ENCODE results near the gene GATA6. TPM values are rescaled to one million over a fixed set of nuclear protein-coding genes. Genes with fewer than 3 reads are reported as not detected.

Gene GATA6
- total RNA-seq, 2 donors from 2014 or later = 52.7 to 61.3 TPM

DNA sequence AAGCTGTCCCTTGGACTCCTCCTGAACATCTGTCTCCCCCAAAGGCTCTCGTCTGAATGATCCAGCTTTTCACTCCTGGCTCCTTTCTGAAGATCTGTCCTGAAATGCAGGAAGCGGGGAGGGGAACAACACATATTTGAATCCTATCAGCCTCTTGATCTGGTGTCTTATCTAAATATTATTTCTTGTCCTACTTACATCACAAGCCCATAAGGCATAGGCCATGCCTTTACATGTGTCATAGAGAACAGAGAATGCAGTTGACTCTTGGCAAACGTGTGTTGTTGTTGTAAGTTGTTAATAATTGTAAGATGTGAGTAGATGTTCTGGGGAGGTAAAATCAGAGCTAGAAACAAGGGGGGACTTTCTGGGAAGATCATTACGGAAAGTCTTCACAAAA, 57.4 kb downstream of the GATA6 start:
- H3K9ac ChIP-seq (ENCODE audit: low read depth in 2 of 2, low read length in 2 of 2) = no peak overlapping the region
- H3K9me3 ChIP-seq = no peaks in the 10 kb centered on the region
- no peaks in the 10 kb centered on the region for H3K4me1 ChIP-seq
- TF ChIP-seq, protein P1, sequence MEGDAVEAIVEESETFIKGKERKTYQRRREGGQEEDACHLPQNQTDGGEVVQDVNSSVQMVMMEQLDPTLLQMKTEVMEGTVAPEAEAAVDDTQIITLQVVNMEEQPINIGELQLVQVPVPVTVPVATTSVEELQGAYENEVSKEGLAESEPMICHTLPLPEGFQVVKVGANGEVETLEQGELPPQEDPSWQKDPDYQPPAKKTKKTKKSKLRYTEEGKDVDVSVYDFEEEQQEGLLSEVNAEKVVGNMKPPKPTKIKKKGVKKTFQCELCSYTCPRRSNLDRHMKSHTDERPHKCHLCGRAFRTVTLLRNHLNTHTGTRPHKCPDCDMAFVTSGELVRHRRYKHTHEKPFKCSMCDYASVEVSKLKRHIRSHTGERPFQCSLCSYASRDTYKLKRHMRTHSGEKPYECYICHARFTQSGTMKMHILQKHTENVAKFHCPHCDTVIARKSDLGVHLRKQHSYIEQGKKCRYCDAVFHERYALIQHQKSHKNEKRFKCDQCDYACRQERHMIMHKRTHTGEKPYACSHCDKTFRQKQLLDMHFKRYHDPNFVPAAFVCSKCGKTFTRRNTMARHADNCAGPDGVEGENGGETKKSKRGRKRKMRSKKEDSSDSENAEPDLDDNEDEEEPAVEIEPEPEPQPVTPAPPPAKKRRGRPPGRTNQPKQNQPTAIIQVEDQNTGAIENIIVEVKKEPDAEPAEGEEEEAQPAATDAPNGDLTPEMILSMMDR (IDR thresholded peaks at IDR 0.05) = no peak
- H3K27ac ChIP-seq = no peak overlapping the region
- no peaks in the 10 kb centered on the region for H3K27me3 ChIP-seq
- no peak for DNase-seq
- H3K36me3 ChIP-seq = no peaks in the 10 kb centered on the region
- no peak overlapping the region for H3K4me3 ChIP-seq
- intact Hi-C loops (cut with DNase I) = no loop called here

DNA sequence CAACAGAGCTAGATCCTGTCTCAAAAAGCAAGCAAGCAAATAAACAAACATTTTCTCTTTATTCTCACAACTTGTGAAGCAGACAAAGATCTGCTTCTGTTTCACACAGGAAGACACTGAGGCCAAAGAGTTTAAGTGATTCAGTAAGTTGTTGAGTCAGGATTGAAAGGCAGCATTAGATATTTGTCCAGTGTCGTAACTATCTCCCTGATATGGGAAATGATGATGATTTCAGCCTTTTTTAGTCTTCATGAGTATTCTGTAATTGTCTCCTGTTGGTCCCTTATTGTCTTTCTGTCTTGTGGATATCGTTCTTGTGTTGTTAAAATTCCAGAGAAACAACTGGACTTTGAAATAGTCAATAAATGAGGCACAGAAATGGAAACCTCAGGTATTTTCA, 59.6 kb downstream of the GATA6 start:
- H3K9ac ChIP-seq (ENCODE audit: low read depth in 2 of 2, low read length in 2 of 2) = no peak overlapping the region
- no peak for DNase-seq
- intact Hi-C loops (cut with DNase I) = no loop called here

DNA sequence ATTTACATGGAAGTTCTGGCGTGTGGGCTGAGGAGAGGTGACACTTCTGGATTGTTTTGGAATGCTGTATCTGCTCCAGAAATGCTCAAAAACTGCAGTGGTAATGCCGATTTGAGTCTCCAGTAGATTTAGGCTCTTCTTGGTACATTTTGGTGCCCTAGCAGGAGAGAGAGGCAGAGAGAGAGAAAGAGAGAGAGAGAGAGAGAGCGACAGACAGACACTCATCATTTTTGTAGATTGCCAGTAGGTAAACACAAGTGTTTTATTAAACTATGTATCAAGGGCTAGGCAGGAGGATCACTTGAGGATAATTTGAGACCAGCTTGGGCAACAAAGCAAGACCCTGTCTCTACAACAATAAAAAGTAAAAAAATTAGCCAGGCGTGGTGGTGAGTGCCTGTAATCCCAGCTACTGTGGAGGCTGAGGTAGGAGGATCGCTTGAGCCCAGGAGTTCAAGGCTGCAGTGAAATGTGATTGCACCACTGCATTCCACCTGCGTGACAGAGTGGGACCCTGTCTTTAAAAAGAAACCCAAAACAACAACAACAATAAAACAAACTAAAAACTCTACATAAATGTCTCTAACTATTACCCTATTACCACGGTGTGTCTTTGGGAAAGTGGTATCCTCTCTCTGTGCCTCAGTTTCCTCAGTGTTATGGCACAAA, 60.2 kb downstream of the GATA6 start:
- intact Hi-C loops (cut with DNase I) = no loop called here
- DNase-seq = no peak

More for the DNA sequence above, 59.6 kb downstream of the GATA6 start:
- no peak overlapping the region for H3K27ac ChIP-seq
- TF ChIP-seq, protein P1 (IDR thresholded peaks at IDR 0.05) = no peak
- H3K9me3 ChIP-seq = no peaks in the 10 kb centered on the region
- no peaks in the 10 kb centered on the region for H3K36me3 ChIP-seq
- no peak overlapping the region for H3K4me3 ChIP-seq
- no peaks in the 10 kb centered on the region for H3K4me1 ChIP-seq
- H3K27me3 ChIP-seq = no peaks in the 10 kb centered on the region

DNA sequence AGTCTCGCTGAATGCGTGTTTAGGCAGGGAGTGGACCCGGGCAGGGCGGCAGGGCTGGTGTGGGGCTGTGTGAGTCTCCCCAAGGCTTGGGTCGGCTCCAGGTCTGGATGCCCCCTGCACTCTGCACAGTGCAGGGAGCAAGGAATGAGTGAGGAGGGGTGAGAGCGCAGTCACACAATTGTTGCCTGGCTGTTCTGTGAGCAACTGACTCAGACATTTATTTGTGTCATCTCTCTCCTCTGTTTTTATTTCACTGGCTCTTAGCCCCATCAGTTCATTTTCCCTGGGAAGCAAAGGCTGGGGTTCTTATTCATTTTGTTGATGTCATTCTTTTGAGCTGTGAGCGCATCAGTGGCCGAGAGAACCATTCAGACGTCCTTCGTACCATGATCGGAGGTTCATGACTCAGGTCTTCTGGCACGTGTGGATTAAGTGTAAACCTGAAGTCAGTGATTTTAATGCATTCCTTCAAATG, 61.1 kb downstream of the GATA6 start:
- Histone ChIP-seq H3K27ac (no peak overlapping the region), H3K9me3 (no peaks in the 10 kb centered on the region), H3K9ac (ENCODE audit: low read depth in 2 of 2, low read length in 2 of 2) (no peak overlapping the region), H3K36me3 (no peaks in the 10 kb centered on the region), H3K4me1 (no peaks in the 10 kb centered on the region), H3K4me3 (no peak overlapping the region), H3K27me3 (no peaks in the 10 kb centered on the region)
- TF ChIP-seq, protein P1 (IDR thresholded peaks at IDR 0.05) = no peak
- DNase-seq = no peak
- intact Hi-C loops (cut with DNase I) = no loop called here

More for the DNA sequence above, 60.2 kb downstream of the GATA6 start:
- Histone ChIP-seq H3K9me3 (no peaks in the 10 kb centered on the region), H3K4me1 (no peaks in the 10 kb centered on the region), H3K9ac (ENCODE audit: low read depth in 2 of 2, low read length in 2 of 2) (no peak overlapping the region), H3K27me3 (no peaks in the 10 kb centered on the region), H3K4me3 (no peak overlapping the region), H3K36me3 (no peaks in the 10 kb centered on the region), H3K27ac (no peak overlapping the region)
- TF ChIP-seq, protein P1 (IDR thresholded peaks at IDR 0.05) = no peak

DNA sequence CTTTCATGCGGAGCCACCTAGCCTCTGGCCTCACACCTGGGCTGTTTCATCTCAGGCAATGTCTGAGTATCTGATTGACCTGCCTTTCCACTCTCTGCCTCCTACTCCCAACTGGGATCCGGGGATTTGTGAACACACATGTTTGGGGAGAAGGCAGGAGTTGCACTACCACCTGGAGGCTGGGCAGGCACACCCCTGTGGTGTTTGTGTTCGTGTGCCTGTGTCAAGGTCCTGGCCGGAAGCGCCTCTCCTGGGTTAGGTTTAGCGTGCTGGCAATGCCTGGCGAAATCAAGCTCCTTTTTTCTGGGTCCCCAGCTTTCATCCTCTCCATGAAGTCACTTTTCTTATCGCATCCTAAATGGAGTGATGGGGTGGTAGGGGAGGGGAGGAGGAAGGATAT, 63.9 kb downstream of the GATA6 start:
- no peaks in the 10 kb centered on the region for H3K36me3 ChIP-seq
- H3K27me3 ChIP-seq = no peaks in the 10 kb centered on the region
- peak; percentile 74 for DNase-seq
- H3K4me1 ChIP-seq = no peaks in the 10 kb centered on the region
- no peak overlapping the region for H3K4me3 ChIP-seq
- H3K9me3 ChIP-seq = no peaks in the 10 kb centered on the region
- TF ChIP-seq, protein P1 (IDR thresholded peaks at IDR 0.05) = no peak
- intact Hi-C loops (cut with DNase I) = no loop called here
- peak overlapping the region; percentile 7 for H3K27ac ChIP-seq
- H3K9ac ChIP-seq (ENCODE audit: low read depth in 2 of 2, low read length in 2 of 2) = peak overlapping the region in 1 of 2 donors; percentile 2

Measured in colonic mucosa (tissue), 4 donors.